ENCODE data around the gene OSBPL9.
"Not testable (repeated sequence)": the region's sequence is repeated elsewhere in the genome, so short reads cannot be mapped to it uniquely, and the experiment has no call there.

OSBPL9 gene

GRCh38 chr1:51664421-51665240 is 47.7 kb downstream of the OSBPL9 start:
- no peak for DNase-seq (ENCODE audit: low read depth in 2 of 2)

GRCh38 chr1:51666478-51666877 is 49.6 kb downstream of the OSBPL9 start:
- no peak for DNase-seq (ENCODE audit: low read depth in 2 of 2)

- DNase-seq (ENCODE audit: low read depth in 2 of 2) = no peak
Observed at GRCh38 chr1:51667561-51667960, 50.7 kb downstream of the OSBPL9 start.

GRCh38 chr1:51669272-51669671 is 52.4 kb downstream of the OSBPL9 start:
- no peak for DNase-seq (ENCODE audit: low read depth in 2 of 2)

GRCh38 chr1:51669816-51670215 is 52.9 kb downstream of the OSBPL9 start:
- no peak for DNase-seq (ENCODE audit: low read depth in 2 of 2)

- DNase-seq (ENCODE audit: low read depth in 2 of 2) = no peak
Observed at GRCh38 chr1:51671527-51672325, 54.8 kb downstream of the OSBPL9 start.

GRCh38 chr1:51673279-51673678 is 56.4 kb downstream of the OSBPL9 start:
- DNase-seq (ENCODE audit: low read depth in 2 of 2) = no peak

- DNase-seq (ENCODE audit: low read depth in 2 of 2) = no peak
Observed at GRCh38 chr1:51675177-51675780, 58.4 kb downstream of the OSBPL9 start.

GRCh38 chr1:51679435-51679834 is 62.5 kb downstream of the OSBPL9 start:
- no peak for DNase-seq (ENCODE audit: low read depth in 2 of 2)

GRCh38 chr1:51684776-51685175 is 67.9 kb downstream of the OSBPL9 start:
- no peak for DNase-seq (ENCODE audit: low read depth in 2 of 2)

GRCh38 chr1:51686450-51686849 is 69.6 kb downstream of the OSBPL9 start:
- DNase-seq (ENCODE audit: low read depth in 2 of 2) = no peak

GRCh38 chr1:51689075-51689440 is 72.2 kb downstream of the OSBPL9 start:
- no peak for DNase-seq (ENCODE audit: low read depth in 2 of 2)

GRCh38 chr1:51689643-51690042 is 72.8 kb downstream of the OSBPL9 start:
- DNase-seq (ENCODE audit: low read depth in 2 of 2) = no peak

GRCh38 chr1:51690285-51690961 is 73.5 kb downstream of the OSBPL9 start:
- DNase-seq (ENCODE audit: low read depth in 2 of 2) = no peak

- no peak for DNase-seq (ENCODE audit: low read depth in 2 of 2)
Observed at GRCh38 chr1:51691920-51692319, 75.0 kb downstream of the OSBPL9 start.

GRCh38 chr1:51693419-51694155 is 76.7 kb downstream of the OSBPL9 start:
- DNase-seq (ENCODE audit: low read depth in 2 of 2) = no peak

- DNase-seq (ENCODE audit: low read depth in 2 of 2) = no peak
Observed at GRCh38 chr1:51697166-51697565, 80.3 kb downstream of the OSBPL9 start.

GRCh38 chr1:51699391-51699790 is 82.5 kb downstream of the OSBPL9 start:
- DNase-seq (ENCODE audit: low read depth in 2 of 2) = no peak

GRCh38 chr1:51701782-51702181 is 84.9 kb downstream of the OSBPL9 start:
- DNase-seq (ENCODE audit: low read depth in 2 of 2) = not testable (repeated sequence)

- not testable (repeated sequence) for DNase-seq (ENCODE audit: low read depth in 2 of 2)
Observed at GRCh38 chr1:51702220-51702619, 85.3 kb downstream of the OSBPL9 start.

- no peak for DNase-seq (ENCODE audit: low read depth in 2 of 2)
Observed at GRCh38 chr1:51705035-51705434, 88.1 kb downstream of the OSBPL9 start.
